PFSK-1 (cell line): ENCODE data around the gene MPST.

ENCODE experiments used
- FOXP2 ChIP-seq: optimal IDR thresholded peaks from 2 replicates; pipeline ENCODE3; 2011; ENCODE audit warnings: borderline replicate concordance, control low read depth, inconsistent platforms; ENCODE audit not compliant: insufficient read depth; ENCODE audit errors: extremely low read length, extremely low read depth
- POLR2AphosphoS5 ChIP-seq: IDR thresholded peaks from 2 replicates; pipeline ENCODE4 v1.6.1; 2012; ENCODE audit warnings: low read depth, mild to moderate bottlenecking, control low read depth, low read length, moderate library complexity
- REST ChIP-seq, 2 experiments: IDR thresholded peaks; 2 replicates each; pipeline versions ENCODE4 v1.6.1 to v1.8.0; 2011 to 2012; ENCODE audit warnings: low read depth in 2 of 2, low read length in 2 of 2, control low read depth in 1 of 2, inconsistent platforms in 1 of 2, mild to moderate bottlenecking in 1 of 2, moderate library complexity in 1 of 2; ENCODE audit not compliant: insufficient read depth in 1 of 2
- SIN3A ChIP-seq: IDR thresholded peaks from 2 replicates; pipeline ENCODE4 v1.6.1; 2012; ENCODE audit warnings: mild to moderate bottlenecking, low read length, moderate library complexity, borderline replicate concordance; ENCODE audit not compliant: insufficient read depth
- TAF1 ChIP-seq: IDR thresholded peaks from 2 replicates; pipeline ENCODE4 v1.6.1; 2012; ENCODE audit warnings: low read length, control low read depth, borderline replicate concordance; ENCODE audit not compliant: insufficient read depth

The MPST gene

GRCh38 chr22:37007651-37008050 lies 11.9 kb upstream of the MPST start:
- TF ChIP-seq SIN3A (no peak), REST (IDR thresholded peaks at IDR 0.05; ENCODE audit: insufficient read depth in 1 of 2, low read depth in 2 of 2, low read length in 2 of 2) (no peak), TAF1 (no peak), POLR2AphosphoS5 (no peak), FOXP2 (no peak)

- TF ChIP-seq SIN3A (no peak), FOXP2 (no peak), REST (IDR thresholded peaks at IDR 0.05; ENCODE audit: insufficient read depth in 1 of 2, low read depth in 2 of 2, low read length in 2 of 2) (no peak), POLR2AphosphoS5 (no peak), TAF1 (no peak)
Measured at GRCh38 chr22:37008365-37008764, 11.2 kb upstream of the MPST start.

- TF ChIP-seq FOXP2 (no peak), SIN3A (no peak), REST (IDR thresholded peaks at IDR 0.05; ENCODE audit: insufficient read depth in 1 of 2, low read depth in 2 of 2, low read length in 2 of 2) (no peak), POLR2AphosphoS5 (no peak), TAF1 (no peak)
Measured at GRCh38 chr22:37009490-37009889, 10.1 kb upstream of the MPST start.

- TF ChIP-seq TAF1: no peak
- TF ChIP-seq POLR2AphosphoS5: no peak
- TF ChIP-seq REST (IDR thresholded peaks at IDR 0.05; ENCODE audit: insufficient read depth in 1 of 2, low read depth in 2 of 2, low read length in 2 of 2): no peak
Measured at GRCh38 chr22:37010174-37010573, 9.4 kb upstream of the MPST start.

- TF ChIP-seq TAF1: no peak
- TF ChIP-seq FOXP2: no peak
- no peak for TF ChIP-seq REST (IDR thresholded peaks at IDR 0.05; ENCODE audit: insufficient read depth in 1 of 2, low read depth in 2 of 2, low read length in 2 of 2)
- TF ChIP-seq SIN3A: no peak
- no peak for TF ChIP-seq POLR2AphosphoS5
Measured at GRCh38 chr22:37010976-37011375, 8.6 kb upstream of the MPST start.
